OCI-LY3 (cell line): Measurements from ENCODE around the gene KRT2.

Experiments
- H2AFZ ChIP-seq: fragments of 200-600, 300-600 bp; shearing (Covaris generic); 2 replicates; pipeline ENCODE4 v1.6.0; 2014; ENCODE audit warnings: antibody characterized with exemption, low read depth, low read length
- H3K27ac ChIP-seq: fragments of 200-600, 300-600 bp; sonication (generic); 2 replicates; pipeline ENCODE4 v1.5.1; 2014; ENCODE audit warnings: mild to moderate bottlenecking, low read length, moderate library complexity, mixed read lengths
- H3K27me3 ChIP-seq: fragments of 200-600, 300-600 bp; sonication (generic); 2 replicates; pipeline ENCODE4 v1.6.1; 2014; ENCODE audit warnings: low read depth, low read length, mixed read lengths
- H3K36me3 ChIP-seq: fragments of 200-600, 300-600 bp; sonication (generic); replicated peaks from 2 replicates; pipeline ENCODE3; 2014; ENCODE audit warnings: low read depth, low read length, mixed read lengths
- H3K4me1 ChIP-seq: fragments of 300-600, 200-600 bp; sonication (generic); 2 replicates; pipeline ENCODE4 v1.6.1; 2014; ENCODE audit warnings: low read length, mixed read lengths
- H3K4me2 ChIP-seq: fragments of 200-600, 300-600 bp; sonication (generic); 2 replicates; pipeline ENCODE4 v1.6.1; 2014; ENCODE audit warnings: low read length, mixed read lengths
- H3K4me3 ChIP-seq: fragments of 300-600, 200-600 bp; sonication (generic); 2 replicates; pipeline ENCODE4 v1.5.1; 2014; ENCODE audit warnings: antibody characterized with exemption, mild to moderate bottlenecking, low read length, moderate library complexity
- H3K79me2 ChIP-seq: fragments of 300-600, 200-600 bp; shearing (Covaris generic); 2 replicates; pipeline ENCODE4 v1.6.1; 2014; ENCODE audit warnings: mild to moderate bottlenecking, low read length, mixed read lengths
- H3K9ac ChIP-seq: fragments of 300-600, 200-600 bp; shearing (Covaris generic); 2 replicates; pipeline ENCODE4 v1.6.0; 2014; ENCODE audit warnings: mild to moderate bottlenecking, low read length, moderate library complexity
- H3K9me3 ChIP-seq: fragments of 200-600, 300-600 bp; shearing (Covaris generic); 2 replicates; pipeline ENCODE4 v1.6.1; 2014; ENCODE audit warnings: low read length, mixed read lengths; ENCODE audit not compliant: insufficient read depth
- H4K20me1 ChIP-seq: fragments of 200-600, 300-600 bp; sonication (generic); 2 replicates; pipeline ENCODE4 v1.6.1; 2016; ENCODE audit warnings: low read length, mixed read lengths; ENCODE audit not compliant: insufficient read depth
- CTCF ChIP-seq: fragments of 200-600, 300-600 bp; sonication (generic); IDR thresholded peaks from 2 replicates; pipeline ENCODE4 v1.5.1; 2014; ENCODE audit warnings: antibody characterized with exemption, low read length, low read depth
- EZH2phosphoT487 ChIP-seq: fragments of 200-600 bp; shearing (Covaris generic); IDR thresholded peaks from 2 replicates; pipeline ENCODE4 v1.6.1; 2018; ENCODE audit warnings: antibody characterized with exemption, mixed run types, low read depth

KRT2 gene

DNA sequence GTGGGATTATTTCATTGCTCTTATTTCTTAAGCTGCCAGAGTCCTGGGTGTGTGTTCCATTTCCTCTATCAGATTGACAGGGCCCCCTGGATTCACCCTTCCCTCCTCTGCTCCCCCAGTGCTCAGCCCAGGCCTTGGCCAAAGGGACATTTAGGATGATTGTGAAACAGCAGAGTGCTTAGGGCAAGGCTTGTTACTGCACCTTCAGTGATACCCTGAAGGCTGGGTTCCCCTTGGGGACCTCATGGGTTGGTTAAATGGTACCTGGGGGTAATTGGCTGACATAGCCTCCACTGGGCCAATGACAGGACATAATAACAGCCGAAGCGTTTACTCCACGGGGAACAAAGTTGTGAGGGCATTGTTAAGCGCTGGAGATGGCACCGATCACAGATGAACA lies 49.5 kb downstream of the KRT2 start:
- Histone ChIP-seq H3K4me1 (no peaks in the 10 kb centered on the region), H2AFZ (no peak overlapping the region), H3K36me3 (no peaks in the 10 kb centered on the region), H3K9me3 (no peaks in the 10 kb centered on the region), H3K4me2 (no peak overlapping the region), H3K27me3 (peaks cover 26% of the 10 kb centered on the region), H3K4me3 (no peak overlapping the region), H4K20me1 (no peaks in the 10 kb centered on the region), H3K27ac (no peak overlapping the region), H3K79me2 (no peaks in the 10 kb centered on the region), H3K9ac (no peak overlapping the region)
- TF ChIP-seq EZH2phosphoT487: no peak
- TF ChIP-seq CTCF: no peak

DNA sequence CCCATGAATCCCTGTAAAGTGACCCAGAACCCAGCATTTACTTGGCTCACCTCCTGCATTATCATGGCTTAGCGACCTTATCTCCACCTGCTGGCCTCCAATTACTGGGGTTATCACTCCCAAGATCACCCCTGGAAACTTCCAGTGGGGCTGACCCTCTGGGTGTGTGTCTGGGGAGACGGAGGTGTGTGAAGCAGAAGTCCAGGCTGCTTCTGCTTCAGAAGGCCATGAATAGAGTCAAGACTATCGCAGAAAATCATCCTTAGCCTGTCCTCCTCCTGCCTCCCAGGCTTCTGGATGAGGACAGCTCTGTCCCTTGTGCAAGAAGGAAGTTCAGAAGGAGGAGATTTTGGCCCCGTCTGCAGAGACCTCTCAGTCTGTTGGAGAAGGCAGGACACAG lies 50.3 kb downstream of the KRT2 start:
- Histone ChIP-seq H3K9ac (no peak overlapping the region), H3K36me3 (no peaks in the 10 kb centered on the region), H3K27ac (no peak overlapping the region), H3K27me3 (peaks cover 27% of the 10 kb centered on the region), H3K9me3 (no peaks in the 10 kb centered on the region), H4K20me1 (no peaks in the 10 kb centered on the region), H3K4me3 (no peak overlapping the region), H2AFZ (no peak overlapping the region), H3K4me2 (no peak overlapping the region), H3K4me1 (no peaks in the 10 kb centered on the region), H3K79me2 (no peaks in the 10 kb centered on the region)
- no peak for TF ChIP-seq CTCF
- no peak for TF ChIP-seq EZH2phosphoT487

DNA sequence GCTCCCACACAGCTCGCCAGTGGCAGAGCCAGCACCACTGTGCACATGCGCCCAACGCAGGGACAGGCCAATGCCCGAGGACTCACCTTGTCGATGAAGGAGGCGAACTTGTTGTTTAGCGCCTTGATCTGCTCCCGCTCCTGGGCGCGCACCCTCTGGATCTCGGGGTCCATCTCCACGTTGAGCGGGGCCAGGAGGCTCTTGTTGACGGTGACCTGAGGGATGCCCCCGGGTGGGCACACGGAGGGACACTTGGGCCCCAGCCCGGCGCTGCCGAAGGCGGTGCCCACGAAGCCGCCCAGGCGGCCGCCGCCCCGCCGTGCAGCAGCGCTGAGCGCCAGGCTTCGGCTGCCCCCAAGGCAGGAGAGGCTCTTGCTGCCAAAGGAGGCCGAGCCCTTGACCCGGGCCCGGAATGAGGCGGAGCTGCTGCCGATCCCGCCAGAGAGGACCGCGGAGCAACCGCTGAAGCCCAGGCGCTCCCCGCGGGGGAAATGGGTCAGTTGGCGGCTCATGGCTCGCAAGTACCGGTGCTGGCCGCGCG lies 51.0 kb downstream of the KRT2 start, which contains the start of gene KRT72:
KRT72 (minus strand) TSS at position 523 of the 541 bp plus-strand sequence; CDS start at position 512, 11 bp downstream.
- Histone ChIP-seq H3K79me2 (no peaks in the 10 kb centered on the region), H3K4me3 (no peak within 1 kb of the TSS), H3K4me1 (no peaks in the 10 kb centered on the region), H3K9me3 (no peaks in the 10 kb centered on the region), H4K20me1 (no peaks in the 10 kb centered on the region), H3K36me3 (no peaks in the 10 kb centered on the region), H3K27ac (no peak within 1 kb of the TSS), H3K9ac (no peak within 1 kb of the TSS), H3K4me2 (no peak within 1 kb of the TSS), H2AFZ (no peak within 1 kb of the TSS), H3K27me3 (peaks cover 28% of the 10 kb centered on the region)
- TF ChIP-seq EZH2phosphoT487 (no peak), CTCF (no peak)

- Histone ChIP-seq H4K20me1 (no peaks in the 10 kb centered on the region), H3K4me1 (no peaks in the 10 kb centered on the region), H3K9ac (no peak overlapping the region), H3K27ac (no peak overlapping the region), H3K9me3 (no peaks in the 10 kb centered on the region), H3K4me2 (no peak overlapping the region), H2AFZ (no peak overlapping the region), H3K4me3 (no peak overlapping the region), H3K36me3 (no peaks in the 10 kb centered on the region), H3K79me2 (no peaks in the 10 kb centered on the region), H3K27me3 (peaks cover 30% of the 10 kb centered on the region)
- TF ChIP-seq EZH2phosphoT487: no peak
These were observed 51.5 kb downstream of the KRT2 start for GRCh38 chr12:52600475-52600874.
